SK-N-MC (cell line): ENCODE measurements around the gene TTC38.

Experiments
- EZH2 ChIP-seq: fragments of 200-600 bp; sonication (generic); IDR thresholded peaks from one replicate; pipeline ENCODE4 v1.6.1; 2017; ENCODE audit warnings: antibody characterized with exemption
- FOXP2 ChIP-seq: optimal IDR thresholded peaks from 2 replicates; pipeline ENCODE3; 2011; ENCODE audit warnings: mild to moderate bottlenecking, moderate library complexity; ENCODE audit not compliant: insufficient read depth; ENCODE audit errors: extremely low read length, control extremely low read depth
- POLR2AphosphoS5 ChIP-seq: IDR thresholded peaks from 2 replicates; pipeline ENCODE4 v1.6.1; 2012; ENCODE audit warnings: mild to moderate bottlenecking, low read depth, low read length, borderline replicate concordance

DNA sequence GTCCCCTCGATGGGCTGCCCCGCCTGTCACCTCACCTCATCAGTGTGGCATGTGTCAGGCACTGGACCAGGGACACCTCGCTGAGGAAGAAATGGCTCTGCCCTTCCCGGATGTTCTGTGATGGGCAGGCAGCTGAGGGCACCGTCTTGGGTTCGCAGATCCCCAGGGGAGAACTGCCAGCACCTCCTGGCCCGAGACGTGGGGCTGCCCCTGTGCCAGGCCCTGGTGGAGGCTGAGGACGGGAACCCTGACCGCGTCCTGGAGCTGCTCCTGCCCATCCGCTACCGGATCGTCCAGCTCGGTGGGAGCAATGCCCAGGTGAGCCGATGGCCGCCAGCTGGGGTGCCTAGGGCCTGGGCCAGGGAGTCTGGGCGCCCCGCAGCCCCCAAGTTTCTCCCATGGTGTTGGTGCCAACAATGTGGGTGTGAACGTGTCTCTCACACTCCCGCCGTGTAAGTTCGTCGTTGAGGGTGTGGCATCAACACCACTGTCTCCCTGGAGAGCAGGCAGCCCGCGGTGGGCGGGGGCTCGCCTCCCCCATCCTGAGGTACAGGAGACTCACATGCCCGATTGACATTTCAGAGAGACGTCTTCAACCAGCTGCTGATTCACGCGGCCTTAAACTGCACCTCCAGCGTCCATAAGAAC, 21.6 kb downstream of the TTC38 start:
- no peak for TF ChIP-seq EZH2
- no peak for TF ChIP-seq POLR2AphosphoS5
- TF ChIP-seq FOXP2, result no peak
